Liver (tissue), 9 donors: ENCODE measurements around the gene LRRC46. TPM values are rescaled to one million over a fixed set of nuclear protein-coding genes. Genes with fewer than 3 reads are reported as not detected.

Experiments
- DNase-seq: peaks from one replicate; pipeline ENCODE4 v3.0.0-alpha.2; 2017; ENCODE audit warnings: low spot score
- H3K27ac ChIP-seq, 2 donors: one replicate each; pipeline ENCODE4 v1.7.0; 2013; ENCODE audit warnings: inconsistent platforms in 2 of 2, low read length in 2 of 2, control low read depth in 1 of 2, low read depth in 1 of 2, mild to moderate bottlenecking in 1 of 2
- H3K27me3 ChIP-seq, 4 donors: one replicate each; pipeline versions ENCODE4 v1.6.1 to v1.7.0; 2013; ENCODE audit warnings: low read length in 3 of 4, inconsistent platforms in 1 of 4, mild to moderate bottlenecking in 1 of 4, moderate library complexity in 1 of 4; ENCODE audit not compliant: control insufficient read depth in 4 of 4, insufficient read depth in 4 of 4
- H3K36me3 ChIP-seq, 4 donors: one replicate each; pipeline versions ENCODE4 v1.6.1 to v1.7.0; 2013; ENCODE audit warnings: low read length in 3 of 4, mild to moderate bottlenecking in 3 of 4, low read depth in 1 of 4, moderate library complexity in 1 of 4; ENCODE audit not compliant: control insufficient read depth in 4 of 4, insufficient read depth in 3 of 4
- H3K4me1 ChIP-seq, 4 donors: one replicate each; pipeline versions ENCODE4 v1.6.1 to v1.7.0; 2013; ENCODE audit warnings: low read length in 3 of 4, mild to moderate bottlenecking in 3 of 4, moderate library complexity in 1 of 4; ENCODE audit not compliant: control insufficient read depth in 4 of 4, insufficient read depth in 4 of 4
- H3K4me3 ChIP-seq, 3 donors: one replicate each; pipeline versions ENCODE4 v1.6.1 to v1.7.0; 2013; ENCODE audit warnings: low read length in 3 of 3, control low read depth in 1 of 3, low read depth in 1 of 3, mild to moderate bottlenecking in 1 of 3
- H3K9ac ChIP-seq, 2 donors: one replicate each; pipeline ENCODE4 v1.7.0; 2013; ENCODE audit warnings: low read length in 2 of 2, mild to moderate bottlenecking in 2 of 2, moderate library complexity in 2 of 2, control low read depth in 1 of 2, low read depth in 1 of 2
- H3K9me3 ChIP-seq, 4 donors: one replicate each; pipeline versions ENCODE4 v1.6.1 to v1.7.0; 2013; ENCODE audit warnings: low read length in 3 of 4; ENCODE audit not compliant: control insufficient read depth in 4 of 4
- EGR1 ChIP-seq, 2 donors: IDR thresholded peaks; 2 replicates each; pipeline ENCODE4 v1.6.1; 2016 to 2018; ENCODE audit warnings: antibody characterized with exemption in 2 of 2, low read depth in 2 of 2
- FOXA2 ChIP-seq: IDR thresholded peaks from 2 replicates; pipeline ENCODE4 v1.6.1; 2016; ENCODE audit warnings: antibody characterized with exemption
- JUND ChIP-seq, 2 donors: IDR thresholded peaks; 2 replicates each; pipeline ENCODE4 v1.6.1; 2016; ENCODE audit warnings: antibody characterized with exemption in 2 of 2
- NR2F2 ChIP-seq: IDR thresholded peaks from 2 replicates; pipeline ENCODE4 v1.6.1; 2016; ENCODE audit warnings: antibody characterized with exemption
- RAD21 ChIP-seq, 2 donors: IDR thresholded peaks; 2 replicates each; pipeline ENCODE4 v1.6.1; 2016; ENCODE audit warnings: antibody characterized with exemption in 2 of 2, mild to moderate bottlenecking in 2 of 2
- WGBS: extraction: QIAGEN DNeasy Blood & Tissue Kit; methylation state at CpG from one replicate; pipeline ENCODE4 v1.1.7; 2013; 5-methylcytosine and 5-hydroxymethylcytosine counted together
- polyA plus RNA-seq, 2 donors: library from polyadenylated mRNA; stranded (reverse) in 1 of 2; unstranded in 1 of 2; fragments of 200-250 nt in 1 of 2; fragments of >200 nt in 1 of 2; fragmentation: Nextera tagmentation in 1 of 2; extraction: Ambion mirVana in 1 of 2; gene quantifications; one replicate each; pipeline versions ENCODE4 v1.2.1 to v1.2.3, GENCODE V29; 2013 to 2015
- total RNA-seq, 2 donors: library from RNA; depleted of rRNA; stranded (reverse); fragments of >200 nt; gene quantifications; one replicate each; pipeline ENCODE4 v1.2.3, GENCODE V29; 2014
- TF ChIP-seq, protein P1 (sequence below): IDR thresholded peaks from 2 replicates; pipeline ENCODE4 v1.6.1; 2016; ENCODE audit warnings: antibody characterized with exemption, mild to moderate bottlenecking
- TF ChIP-seq, protein P2 (sequence below): IDR thresholded peaks from 2 replicates; pipeline ENCODE4 v1.6.1; 2016; ENCODE audit warnings: antibody characterized with exemption
- TF ChIP-seq, protein P3 (sequence below): IDR thresholded peaks from 2 replicates; pipeline ENCODE4 v1.6.1; 2016; ENCODE audit warnings: antibody characterized with exemption
- TF ChIP-seq, protein P4 (sequence below): fragments of 150-350 bp; IDR thresholded peaks from 2 replicates; pipeline ENCODE4 v1.5.1; 2017; ENCODE audit warnings: improper control_type of control experiment, low read depth, low read length; ENCODE audit not compliant: missing input control
- TF ChIP-seq, protein P5 (sequence below): IDR thresholded peaks from 2 replicates; pipeline ENCODE4 v1.6.1; 2016; ENCODE audit warnings: antibody characterized with exemption
- donor health status: healthy.
- donor health status: healthy.
- donor health status: healthy.
- donor health status: healthy.
- donor health status: healthy.

The LRRC46 gene
- total and polyA plus RNA-seq, 4 donors = under 0.01 to 0.43 (median 0.32) TPM

DNA sequence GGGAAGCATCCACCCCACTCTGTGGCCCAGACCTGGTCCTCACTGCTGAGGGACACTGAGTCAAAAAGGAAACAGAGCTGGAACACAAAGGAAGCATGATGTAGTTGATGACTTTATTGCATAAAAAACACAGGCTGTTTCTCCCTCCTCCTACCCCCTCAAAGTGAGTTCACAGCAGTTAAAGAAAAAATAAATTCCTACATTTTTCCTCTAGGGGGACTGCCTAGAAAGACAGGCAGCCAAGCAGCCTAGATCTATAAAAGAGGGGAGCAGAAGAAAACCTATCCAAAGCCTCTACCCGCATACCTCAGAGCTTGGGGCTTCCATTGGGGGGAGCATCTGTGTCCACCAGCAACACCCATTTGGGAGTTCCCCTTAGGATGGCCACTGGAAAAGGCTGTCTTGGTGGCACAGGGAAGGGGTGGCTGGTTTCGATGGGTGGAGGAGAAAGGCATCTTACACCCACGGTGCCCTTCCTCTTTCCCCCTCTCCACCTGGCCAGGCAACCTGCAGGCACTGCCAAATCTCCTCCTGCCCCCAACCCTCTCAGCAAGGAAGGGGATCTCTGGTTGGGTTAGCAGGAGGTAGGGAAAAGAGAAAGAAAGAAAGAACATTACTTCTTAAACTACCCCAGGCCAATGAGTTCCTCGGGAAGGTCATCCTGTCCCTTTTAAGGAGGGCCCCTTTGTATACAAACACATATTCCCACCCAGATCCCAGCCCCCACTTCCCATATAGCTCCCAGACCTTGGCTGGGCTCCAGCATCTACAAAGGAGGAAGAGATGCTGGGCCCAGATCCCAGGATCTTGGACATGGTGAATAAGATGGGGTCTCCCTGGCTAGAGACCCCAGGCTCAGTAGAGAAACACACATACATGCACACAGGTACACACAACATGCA lies 13.6 kb downstream of the LRRC46 start:
- Histone ChIP-seq H3K9me3 (no peaks in the 10 kb centered on the region), H3K9ac (no peak overlapping the region)

DNA sequence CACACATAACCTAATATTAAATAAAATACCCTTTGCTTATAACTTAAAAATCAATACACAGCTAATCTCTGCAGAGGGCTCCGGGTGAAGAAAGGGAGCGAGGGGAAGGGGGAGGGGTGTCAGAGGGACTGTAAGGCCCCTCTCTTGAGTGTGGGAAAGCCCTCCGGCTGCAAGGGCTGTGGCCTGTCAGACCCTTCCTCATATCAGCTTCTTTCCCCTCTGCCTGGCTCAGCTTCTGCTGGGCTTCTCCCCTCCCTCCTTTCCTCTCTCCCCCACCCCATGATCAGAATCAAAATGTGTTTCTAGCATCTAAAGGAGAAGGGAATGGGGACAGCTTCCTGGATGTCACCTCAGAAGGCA lies 14.2 kb downstream of the LRRC46 start:
- Histone ChIP-seq H3K36me3 (no peaks in the 10 kb centered on the region), H3K9ac (no peak overlapping the region), H3K4me1 (peaks cover 5 to 24% (median 17%) of the 10 kb centered on the region in 4 donors), H3K27me3 (peaks cover 0 to 13% (median 4%) of the 10 kb centered on the region in 4 donors), H3K27ac (no peak overlapping the region), H3K4me3 (no peak overlapping the region), H3K9me3 (no peaks in the 10 kb centered on the region)
- TF ChIP-seq EGR1 (IDR thresholded peaks at IDR 0.05; ENCODE audit: low read depth in 2 of 2) (no peak), JUND (IDR thresholded peaks at IDR 0.05) (no peak), FOXA2 (no peak)
- TF ChIP-seq, protein P1, sequence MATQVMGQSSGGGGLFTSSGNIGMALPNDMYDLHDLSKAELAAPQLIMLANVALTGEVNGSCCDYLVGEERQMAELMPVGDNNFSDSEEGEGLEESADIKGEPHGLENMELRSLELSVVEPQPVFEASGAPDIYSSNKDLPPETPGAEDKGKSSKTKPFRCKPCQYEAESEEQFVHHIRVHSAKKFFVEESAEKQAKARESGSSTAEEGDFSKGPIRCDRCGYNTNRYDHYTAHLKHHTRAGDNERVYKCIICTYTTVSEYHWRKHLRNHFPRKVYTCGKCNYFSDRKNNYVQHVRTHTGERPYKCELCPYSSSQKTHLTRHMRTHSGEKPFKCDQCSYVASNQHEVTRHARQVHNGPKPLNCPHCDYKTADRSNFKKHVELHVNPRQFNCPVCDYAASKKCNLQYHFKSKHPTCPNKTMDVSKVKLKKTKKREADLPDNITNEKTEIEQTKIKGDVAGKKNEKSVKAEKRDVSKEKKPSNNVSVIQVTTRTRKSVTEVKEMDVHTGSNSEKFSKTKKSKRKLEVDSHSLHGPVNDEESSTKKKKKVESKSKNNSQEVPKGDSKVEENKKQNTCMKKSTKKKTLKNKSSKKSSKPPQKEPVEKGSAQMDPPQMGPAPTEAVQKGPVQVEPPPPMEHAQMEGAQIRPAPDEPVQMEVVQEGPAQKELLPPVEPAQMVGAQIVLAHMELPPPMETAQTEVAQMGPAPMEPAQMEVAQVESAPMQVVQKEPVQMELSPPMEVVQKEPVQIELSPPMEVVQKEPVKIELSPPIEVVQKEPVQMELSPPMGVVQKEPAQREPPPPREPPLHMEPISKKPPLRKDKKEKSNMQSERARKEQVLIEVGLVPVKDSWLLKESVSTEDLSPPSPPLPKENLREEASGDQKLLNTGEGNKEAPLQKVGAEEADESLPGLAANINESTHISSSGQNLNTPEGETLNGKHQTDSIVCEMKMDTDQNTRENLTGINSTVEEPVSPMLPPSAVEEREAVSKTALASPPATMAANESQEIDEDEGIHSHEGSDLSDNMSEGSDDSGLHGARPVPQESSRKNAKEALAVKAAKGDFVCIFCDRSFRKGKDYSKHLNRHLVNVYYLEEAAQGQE = no peak
- TF ChIP-seq, protein P2, sequence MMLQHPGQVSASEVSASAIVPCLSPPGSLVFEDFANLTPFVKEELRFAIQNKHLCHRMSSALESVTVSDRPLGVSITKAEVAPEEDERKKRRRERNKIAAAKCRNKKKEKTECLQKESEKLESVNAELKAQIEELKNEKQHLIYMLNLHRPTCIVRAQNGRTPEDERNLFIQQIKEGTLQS = no peak
- TF ChIP-seq, protein P3, sequence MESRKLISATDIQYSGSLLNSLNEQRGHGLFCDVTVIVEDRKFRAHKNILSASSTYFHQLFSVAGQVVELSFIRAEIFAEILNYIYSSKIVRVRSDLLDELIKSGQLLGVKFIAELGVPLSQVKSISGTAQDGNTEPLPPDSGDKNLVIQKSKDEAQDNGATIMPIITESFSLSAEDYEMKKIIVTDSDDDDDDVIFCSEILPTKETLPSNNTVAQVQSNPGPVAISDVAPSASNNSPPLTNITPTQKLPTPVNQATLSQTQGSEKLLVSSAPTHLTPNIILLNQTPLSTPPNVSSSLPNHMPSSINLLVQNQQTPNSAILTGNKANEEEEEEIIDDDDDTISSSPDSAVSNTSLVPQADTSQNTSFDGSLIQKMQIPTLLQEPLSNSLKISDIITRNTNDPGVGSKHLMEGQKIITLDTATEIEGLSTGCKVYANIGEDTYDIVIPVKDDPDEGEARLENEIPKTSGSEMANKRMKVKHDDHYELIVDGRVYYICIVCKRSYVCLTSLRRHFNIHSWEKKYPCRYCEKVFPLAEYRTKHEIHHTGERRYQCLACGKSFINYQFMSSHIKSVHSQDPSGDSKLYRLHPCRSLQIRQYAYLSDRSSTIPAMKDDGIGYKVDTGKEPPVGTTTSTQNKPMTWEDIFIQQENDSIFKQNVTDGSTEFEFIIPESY = no peak
- 86% methylated on average over 3 of the region's 3 CpGs for WGBS
- no peak for DNase-seq

More for the DNA sequence above, 13.6 kb downstream of the LRRC46 start:
- TF ChIP-seq, protein P4, sequence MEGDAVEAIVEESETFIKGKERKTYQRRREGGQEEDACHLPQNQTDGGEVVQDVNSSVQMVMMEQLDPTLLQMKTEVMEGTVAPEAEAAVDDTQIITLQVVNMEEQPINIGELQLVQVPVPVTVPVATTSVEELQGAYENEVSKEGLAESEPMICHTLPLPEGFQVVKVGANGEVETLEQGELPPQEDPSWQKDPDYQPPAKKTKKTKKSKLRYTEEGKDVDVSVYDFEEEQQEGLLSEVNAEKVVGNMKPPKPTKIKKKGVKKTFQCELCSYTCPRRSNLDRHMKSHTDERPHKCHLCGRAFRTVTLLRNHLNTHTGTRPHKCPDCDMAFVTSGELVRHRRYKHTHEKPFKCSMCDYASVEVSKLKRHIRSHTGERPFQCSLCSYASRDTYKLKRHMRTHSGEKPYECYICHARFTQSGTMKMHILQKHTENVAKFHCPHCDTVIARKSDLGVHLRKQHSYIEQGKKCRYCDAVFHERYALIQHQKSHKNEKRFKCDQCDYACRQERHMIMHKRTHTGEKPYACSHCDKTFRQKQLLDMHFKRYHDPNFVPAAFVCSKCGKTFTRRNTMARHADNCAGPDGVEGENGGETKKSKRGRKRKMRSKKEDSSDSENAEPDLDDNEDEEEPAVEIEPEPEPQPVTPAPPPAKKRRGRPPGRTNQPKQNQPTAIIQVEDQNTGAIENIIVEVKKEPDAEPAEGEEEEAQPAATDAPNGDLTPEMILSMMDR = peak; percentile 21
- TF ChIP-seq RAD21 (IDR thresholded peaks at IDR 0.05) (peak in 1 of 2 donors; percentile 11), NR2F2 (no peak)
- TF ChIP-seq, protein P5, sequence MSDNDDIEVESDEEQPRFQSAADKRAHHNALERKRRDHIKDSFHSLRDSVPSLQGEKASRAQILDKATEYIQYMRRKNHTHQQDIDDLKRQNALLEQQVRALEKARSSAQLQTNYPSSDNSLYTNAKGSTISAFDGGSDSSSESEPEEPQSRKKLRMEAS = no peak
- Histone ChIP-seq H3K27me3 (peaks cover 0 to 8% (median 4%) of the 10 kb centered on the region in 4 donors), H3K4me1 (peaks cover 11 to 29% (median 20%) of the 10 kb centered on the region in 4 donors), H3K4me3 (no peak overlapping the region), H3K27ac (no peak overlapping the region), H3K36me3 (no peaks in the 10 kb centered on the region)
- DNase-seq = no peak
- 77% methylated on average over 4 of the region's 4 CpGs for WGBS
